H1 (cell line): ENCODE results near the gene AGXT2. TPM values are rescaled to one million over a fixed set of nuclear protein-coding genes. Genes with fewer than 3 reads are reported as not detected.

ENCODE experiments used
- BACH1 ChIP-seq: IDR thresholded peaks from 2 replicates; pipeline ENCODE4 v1.6.1; 2012; ENCODE audit warnings: low read length, improper control_type of control experiment
- CHD2 ChIP-seq: IDR thresholded peaks from 2 replicates; pipeline ENCODE4 v1.6.1; 2012; ENCODE audit warnings: low read length, improper control_type of control experiment
- polyA plus RNA-seq, 7 experiments: library from polyadenylated mRNA; depleted of rRNA in 3 of 7; stranded (reverse) in 5 of 7; unstranded in 2 of 7; fragments of >200 nt in 5 of 7; fragments of 200-250 nt in 2 of 7; gene quantifications; 1 replicate in 5 of 7; 2 replicates in 1 of 7; 4 replicates in 1 of 7; pipeline versions ENCODE4 v1.2.1 to v1.2.3, GENCODE V29; 2011 to 2013; ENCODE audit warnings: missing spikeins in 2 of 7, mixed read lengths in 2 of 7
- total RNA-seq: library from RNA; stranded (reverse); fragmentation: NEBNext Ultra II Directional; extraction: Animal tissue kit (Norgen Biotek cat#: 25700); gene quantifications from 2 replicates; pipeline ENCODE4 v1.2.1, GENCODE V29; 2021

Gene AGXT2
- total and polyA plus RNA-seq, 2 of the 8 experiments (the other 6 are each of a cell fraction or from before 2014, with no cell fraction given): not detected

DNA sequence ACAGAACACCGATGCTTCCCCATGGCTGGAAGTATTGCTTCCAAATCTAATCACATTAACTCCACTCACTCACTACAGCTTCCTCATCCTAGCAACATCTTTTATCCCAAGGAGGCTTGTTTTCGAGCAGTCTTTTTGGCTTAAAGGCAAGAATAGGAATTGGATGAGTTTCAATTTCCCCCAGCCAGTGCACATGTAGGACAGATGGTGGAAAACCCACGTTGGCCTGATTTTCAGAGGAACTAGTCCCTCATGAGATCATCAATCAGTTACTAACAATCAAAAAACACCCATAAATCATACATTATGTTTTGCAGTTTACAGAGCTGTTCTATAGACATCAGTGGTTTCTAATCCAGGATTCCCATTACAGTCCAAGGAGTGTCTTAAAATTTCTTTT lies 48.5 kb upstream of the AGXT2 start (continued):
- TF ChIP-seq BACH1 (no peak), CHD2 (no peak)
